Natural killer cell treated with Interleukin-12 subunit alpha and Interleukin-12 subunit beta and Interleukin-15 and Interleukin-18, amount 100 ng/mL, for 72 hours (primary cell): ENCODE measurements around the gene ST8SIA5. TPM values are rescaled to one million over a fixed set of nuclear protein-coding genes. Genes with fewer than 3 reads are reported as not detected.
"Not testable (repeated sequence)": the region's sequence is repeated elsewhere in the genome, so short reads cannot be mapped to it uniquely, and the experiment has no call there.

Experiments used
- ATAC-seq, 2 donors: fragments of 150-1000 bp; cut with Tn5 transposase in 1 of 2; sonication (Bioruptor Pico), chemical (Tn5 transposase) in 1 of 2; 2 replicates each; pipeline ENCODE4 v1.10.0; 2021
- DNase-seq: peaks from one replicate; pipeline ENCODE4 v3.0.0; 2022; ENCODE audit warnings: low spot score
- H3K27ac Mint-ChIP-seq, 2 donors: 1 replicate in 1 of 2; 2 replicates in 1 of 2; pipeline ENCODE4 v1.8.0; 2022; ENCODE audit warnings: mixed read lengths in 2 of 2, mild to moderate bottlenecking in 1 of 2, moderate library complexity in 1 of 2
- H3K27me3 Mint-ChIP-seq, 2 donors: 1 replicate in 1 of 2; 2 replicates in 1 of 2; pipeline ENCODE4 v1.8.0; 2022; ENCODE audit warnings: mixed read lengths in 2 of 2
- H3K36me3 Mint-ChIP-seq: one replicate; pipeline ENCODE4 v1.8.0; 2022; ENCODE audit warnings: mixed read lengths
- H3K4me1 Mint-ChIP-seq, 2 donors: 1 replicate in 1 of 2; 2 replicates in 1 of 2; pipeline ENCODE4 v1.8.0; 2022; ENCODE audit warnings: low read depth in 2 of 2, mixed read lengths in 2 of 2, mild to moderate bottlenecking in 1 of 2
- H3K4me3 Mint-ChIP-seq: one replicate; pipeline ENCODE4 v1.8.0; 2022; ENCODE audit warnings: mixed read lengths
- H3K9me3 Mint-ChIP-seq: 2 replicates; pipeline ENCODE4 v1.8.0; 2022; ENCODE audit warnings: mixed read lengths
- total RNA-seq, 2 donors: library from RNA; stranded (reverse); gene quantifications; one replicate each; pipeline ENCODE4 v1.2.3, GENCODE V29; 2022

The ST8SIA5 gene
- 1 to 10 TPM in 1 of 2 donors, under 1 TPM in 1; 0.17 to 1.0 TPM for total RNA-seq

GRCh38 chr18:46756559-46757201 lies at the start of gene ST8SIA5:
TSS of gene ST8SIA5 (minus strand) at chr18:46757053. CDS start at chr18:46756508, 545 bp downstream.
- DNase-seq (no peak), ATAC-seq (peak in 1 of 2 donors; percentile 5)
- peak within 1 kb of the TSS; percentile 20 for H3K4me3 Mint-ChIP-seq
- no peak within 1 kb of the TSS for H3K27ac Mint-ChIP-seq
- peaks cover 15 to 16% of the 10 kb centered on the region in 2 donors for H3K4me1 Mint-ChIP-seq
- H3K27me3 Mint-ChIP-seq = peaks cover 46 to 47% of the 10 kb centered on the region in 2 donors
- no peaks in the 10 kb centered on the region for H3K9me3 Mint-ChIP-seq
- no peaks in the 10 kb centered on the region for H3K36me3 Mint-ChIP-seq

- not testable (repeated sequence) for H3K4me1 Mint-ChIP-seq, H3K4me3 Mint-ChIP-seq, H3K9me3 Mint-ChIP-seq
These were observed 39.1 kb upstream of the ST8SIA5 start for GRCh38 chr18:46795945-46796344.

GRCh38 chr18:46794607-46795006 lies 37.8 kb upstream of the ST8SIA5 start:
- Mint-ChIP-seq H3K4me1 (no peaks in the 10 kb centered on the region), H3K4me3 (no peak overlapping the region), H3K27me3 (peaks cover 0 to 4% of the 10 kb centered on the region in 2 donors), H3K27ac (no peak overlapping the region), H3K36me3 (no peaks in the 10 kb centered on the region), H3K9me3 (no peaks in the 10 kb centered on the region)
- DNase-seq (no peak), ATAC-seq (no peak)

More at GRCh38 chr18:46795945-46796344, 39.1 kb upstream of the ST8SIA5 start:
- not testable (repeated sequence) for H3K36me3 Mint-ChIP-seq, ATAC-seq, H3K27ac Mint-ChIP-seq, DNase-seq, H3K27me3 Mint-ChIP-seq

- H3K4me3 Mint-ChIP-seq = no peak overlapping the region
- DNase-seq (no peak), ATAC-seq (no peak)
- H3K27me3 Mint-ChIP-seq = peaks cover 0 to 4% of the 10 kb centered on the region in 2 donors
- no peaks in the 10 kb centered on the region for H3K4me1 Mint-ChIP-seq
- no peaks in the 10 kb centered on the region for H3K9me3 Mint-ChIP-seq
- H3K27ac Mint-ChIP-seq = no peak overlapping the region
- H3K36me3 Mint-ChIP-seq = no peaks in the 10 kb centered on the region
These were observed 36.7 kb upstream of the ST8SIA5 start for GRCh38 chr18:46793565-46793964.

GRCh38 chr18:46789088-46789487 lies 32.2 kb upstream of the ST8SIA5 start:
- Mint-ChIP-seq H3K27me3 (peaks cover 0 to 11% of the 10 kb centered on the region in 2 donors), H3K4me1 (no peaks in the 10 kb centered on the region), H3K9me3 (no peaks in the 10 kb centered on the region), H3K4me3 (no peak overlapping the region), H3K36me3 (no peaks in the 10 kb centered on the region), H3K27ac (no peak overlapping the region)
- ATAC-seq = no peak
- no peak for DNase-seq

- Mint-ChIP-seq H3K27ac (no peak overlapping the region), H3K4me1 (no peaks in the 10 kb centered on the region), H3K36me3 (no peaks in the 10 kb centered on the region), H3K9me3 (no peaks in the 10 kb centered on the region), H3K27me3 (peaks cover 0 to 11% of the 10 kb centered on the region in 2 donors), H3K4me3 (no peak overlapping the region)
- DNase-seq = no peak
- no peak for ATAC-seq
These were observed 30.8 kb upstream of the ST8SIA5 start for GRCh38 chr18:46787674-46788073.

- Mint-ChIP-seq H3K4me1 (no peaks in the 10 kb centered on the region), H3K4me3 (no peak overlapping the region), H3K9me3 (no peaks in the 10 kb centered on the region), H3K27me3 (peaks cover 0 to 7% of the 10 kb centered on the region in 2 donors), H3K36me3 (no peaks in the 10 kb centered on the region), H3K27ac (no peak overlapping the region)
- DNase-seq = no peak
- peak; percentile 25 to 37 for ATAC-seq
These were observed 15.5 kb upstream of the ST8SIA5 start for GRCh38 chr18:46772357-46772756.

GRCh38 chr18:46771141-46771540 lies 14.3 kb upstream of the ST8SIA5 start:
- DNase-seq (no peak), ATAC-seq (no peak)
- no peaks in the 10 kb centered on the region for H3K4me1 Mint-ChIP-seq
- no peak overlapping the region for H3K27ac Mint-ChIP-seq
- no peaks in the 10 kb centered on the region for H3K36me3 Mint-ChIP-seq
- H3K27me3 Mint-ChIP-seq = peaks cover 0 to 7% of the 10 kb centered on the region in 2 donors
- H3K9me3 Mint-ChIP-seq = no peaks in the 10 kb centered on the region
- H3K4me3 Mint-ChIP-seq = no peak overlapping the region

GRCh38 chr18:46770708-46771107 lies 13.9 kb upstream of the ST8SIA5 start:
- Mint-ChIP-seq H3K27ac (no peak overlapping the region), H3K9me3 (no peaks in the 10 kb centered on the region), H3K27me3 (peaks cover 0 to 7% of the 10 kb centered on the region in 2 donors), H3K4me1 (no peaks in the 10 kb centered on the region), H3K4me3 (no peak overlapping the region), H3K36me3 (no peaks in the 10 kb centered on the region)
- ATAC-seq (no peak), DNase-seq (no peak)

GRCh38 chr18:46768166-46768921 lies 11.5 kb upstream of the ST8SIA5 start:
- H3K4me1 Mint-ChIP-seq = no peaks in the 10 kb centered on the region
- peaks cover 8 to 19% of the 10 kb centered on the region in 2 donors for H3K27me3 Mint-ChIP-seq
- DNase-seq (no peak), ATAC-seq (no peak)
- no peak overlapping the region for H3K4me3 Mint-ChIP-seq
- H3K9me3 Mint-ChIP-seq = no peaks in the 10 kb centered on the region
- H3K27ac Mint-ChIP-seq = no peak overlapping the region
- H3K36me3 Mint-ChIP-seq = no peaks in the 10 kb centered on the region

GRCh38 chr18:46767217-46767616 lies 10.4 kb upstream of the ST8SIA5 start:
- no peaks in the 10 kb centered on the region for H3K36me3 Mint-ChIP-seq
- H3K4me3 Mint-ChIP-seq = no peak overlapping the region
- H3K9me3 Mint-ChIP-seq = no peaks in the 10 kb centered on the region
- H3K27me3 Mint-ChIP-seq = peaks cover 16 to 28% of the 10 kb centered on the region in 2 donors
- ATAC-seq (no peak), DNase-seq (no peak)
- H3K4me1 Mint-ChIP-seq = no peaks in the 10 kb centered on the region
- H3K27ac Mint-ChIP-seq = no peak overlapping the region

GRCh38 chr18:46764586-46764985 lies 7.7 kb upstream of the ST8SIA5 start:
- Mint-ChIP-seq H3K4me1 (no peaks in the 10 kb centered on the region), H3K27ac (no peak overlapping the region), H3K27me3 (peaks cover 32 to 33% of the 10 kb centered on the region in 2 donors), H3K4me3 (no peak overlapping the region), H3K36me3 (no peaks in the 10 kb centered on the region), H3K9me3 (no peaks in the 10 kb centered on the region)
- ATAC-seq = no peak
- no peak for DNase-seq

GRCh38 chr18:46761059-46761769 lies 4.4 kb upstream of the ST8SIA5 start:
- Mint-ChIP-seq H3K27ac (no peak overlapping the region), H3K4me3 (no peak overlapping the region), H3K4me1 (no peaks in the 10 kb centered on the region), H3K9me3 (no peaks in the 10 kb centered on the region), H3K27me3 (peaks cover 45 to 49% of the 10 kb centered on the region in 2 donors), H3K36me3 (no peaks in the 10 kb centered on the region)
- ATAC-seq (no peak), DNase-seq (no peak)

GRCh38 chr18:46759890-46760289 lies 3.0 kb upstream of the ST8SIA5 start:
- no peak overlapping the region for H3K27ac Mint-ChIP-seq
- ATAC-seq (no peak), DNase-seq (no peak)
- H3K4me1 Mint-ChIP-seq = peaks cover 8 to 11% of the 10 kb centered on the region in 2 donors
- no peaks in the 10 kb centered on the region for H3K9me3 Mint-ChIP-seq
- H3K27me3 Mint-ChIP-seq = peaks cover 53 to 54% of the 10 kb centered on the region in 2 donors
- H3K4me3 Mint-ChIP-seq = no peak overlapping the region
- no peaks in the 10 kb centered on the region for H3K36me3 Mint-ChIP-seq
